ENCODE results near the gene FBXO2.

DNA sequence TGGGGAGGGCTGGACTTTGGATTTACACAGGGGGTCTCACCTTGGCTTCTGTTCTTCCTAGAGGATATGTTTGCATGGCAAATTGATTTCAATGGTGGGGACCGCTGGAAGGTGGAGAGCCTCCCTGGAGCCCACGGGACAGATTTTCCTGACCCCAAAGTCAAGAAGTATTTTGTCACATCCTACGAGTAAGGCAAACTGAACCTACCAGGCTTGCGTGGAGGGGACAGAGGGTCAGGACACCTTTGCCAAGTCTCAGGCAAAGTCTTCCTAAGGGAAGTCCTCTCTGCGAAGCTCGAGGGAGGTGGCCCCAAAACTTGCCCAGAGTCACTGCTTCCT is 16.9 kb upstream of the FBXO2 start:
- TF ChIP-seq, protein P1, sequence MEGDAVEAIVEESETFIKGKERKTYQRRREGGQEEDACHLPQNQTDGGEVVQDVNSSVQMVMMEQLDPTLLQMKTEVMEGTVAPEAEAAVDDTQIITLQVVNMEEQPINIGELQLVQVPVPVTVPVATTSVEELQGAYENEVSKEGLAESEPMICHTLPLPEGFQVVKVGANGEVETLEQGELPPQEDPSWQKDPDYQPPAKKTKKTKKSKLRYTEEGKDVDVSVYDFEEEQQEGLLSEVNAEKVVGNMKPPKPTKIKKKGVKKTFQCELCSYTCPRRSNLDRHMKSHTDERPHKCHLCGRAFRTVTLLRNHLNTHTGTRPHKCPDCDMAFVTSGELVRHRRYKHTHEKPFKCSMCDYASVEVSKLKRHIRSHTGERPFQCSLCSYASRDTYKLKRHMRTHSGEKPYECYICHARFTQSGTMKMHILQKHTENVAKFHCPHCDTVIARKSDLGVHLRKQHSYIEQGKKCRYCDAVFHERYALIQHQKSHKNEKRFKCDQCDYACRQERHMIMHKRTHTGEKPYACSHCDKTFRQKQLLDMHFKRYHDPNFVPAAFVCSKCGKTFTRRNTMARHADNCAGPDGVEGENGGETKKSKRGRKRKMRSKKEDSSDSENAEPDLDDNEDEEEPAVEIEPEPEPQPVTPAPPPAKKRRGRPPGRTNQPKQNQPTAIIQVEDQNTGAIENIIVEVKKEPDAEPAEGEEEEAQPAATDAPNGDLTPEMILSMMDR (conservative IDR thresholded peaks at IDR 0.05; ENCODE audit: low read depth, low read length) = no peak
- TF ChIP-seq RCOR1 (IDR thresholded peaks at IDR 0.05; ENCODE audit: insufficient replicate concordance, low read length) = no peak
- no peak for TF ChIP-seq RFX5 (IDR thresholded peaks at IDR 0.05; ENCODE audit: low read depth, low read length)
- no peak for TF ChIP-seq POLR2A (IDR thresholded peaks at IDR 0.05; ENCODE audit: low read depth, low read length)
- TF ChIP-seq FOS (IDR thresholded peaks at IDR 0.05; ENCODE audit: low read depth, low read length) = no peak
- no peak for TF ChIP-seq CEBPB (IDR thresholded peaks at IDR 0.05; ENCODE audit: low read depth, low read length)
- no peak for TF ChIP-seq MAZ (IDR thresholded peaks at IDR 0.05; ENCODE audit: borderline replicate concordance, low read depth, low read length)
- TF ChIP-seq, protein P2, sequence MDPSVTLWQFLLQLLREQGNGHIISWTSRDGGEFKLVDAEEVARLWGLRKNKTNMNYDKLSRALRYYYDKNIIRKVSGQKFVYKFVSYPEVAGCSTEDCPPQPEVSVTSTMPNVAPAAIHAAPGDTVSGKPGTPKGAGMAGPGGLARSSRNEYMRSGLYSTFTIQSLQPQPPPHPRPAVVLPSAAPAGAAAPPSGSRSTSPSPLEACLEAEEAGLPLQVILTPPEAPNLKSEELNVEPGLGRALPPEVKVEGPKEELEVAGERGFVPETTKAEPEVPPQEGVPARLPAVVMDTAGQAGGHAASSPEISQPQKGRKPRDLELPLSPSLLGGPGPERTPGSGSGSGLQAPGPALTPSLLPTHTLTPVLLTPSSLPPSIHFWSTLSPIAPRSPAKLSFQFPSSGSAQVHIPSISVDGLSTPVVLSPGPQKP (IDR thresholded peaks at IDR 0.05; ENCODE audit: borderline replicate concordance, low read depth, low read length) = no peak
- TF ChIP-seq RAD21 (IDR thresholded peaks at IDR 0.05; ENCODE audit: low read length) = no peak
- no peak for TF ChIP-seq BHLHE40 (IDR thresholded peaks at IDR 0.05; ENCODE audit: low read depth, low read length)

All from IMR-90 (cell line).